A673 (cell line): Measurements from ENCODE around the gene C9. TPM values are rescaled to one million over a fixed set of nuclear protein-coding genes. Genes with fewer than 3 reads are reported as not detected.

ENCODE experiments used
- BruUV-seq: library from RNA; stranded (reverse); fragments of 400-500 nt; replicated peaks from 2 replicates; lab custom pipeline; 2021; lab: Mats Ljungman, UMichigan
- CTCF ChIA-PET: fragments of 300-600 bp; sonication (Branson Sonifier 250); formaldehyde crosslinking; loops from one replicate; lab custom pipeline; 2022; ENCODE audit warnings: antibody characterized with exemption; lab: Charles Lee
- POLR2A ChIA-PET: fragments of 300-600 bp; sonication (Branson Sonifier 250); formaldehyde crosslinking; loops from one replicate; lab custom pipeline; 2022; ENCODE audit warnings: antibody characterized with exemption; ENCODE audit not compliant: low non-redundant PET; lab: Charles Lee
- DNase-seq: peaks from one replicate; pipeline ENCODE4 v3.0.0-alpha.2; 2015; ENCODE audit warnings: low spot score
- H3K27ac ChIP-seq: fragments of 200-600 bp; sonication (generic); 2 replicates; pipeline ENCODE4 v1.5.1; 2016; ENCODE audit warnings: mixed run types, low read depth, mild to moderate bottlenecking, mixed read lengths, antibody characterized with exemption, low read length; ENCODE audit not compliant: poor library complexity, severe bottlenecking
- H3K27me3 ChIP-seq: fragments of 200-600 bp; sonication (generic); replicated peaks from 2 replicates; pipeline ENCODE4 v1.6.1; 2017; ENCODE audit warnings: mixed run types, low read depth, mild to moderate bottlenecking, mixed read lengths, antibody characterized with exemption, low read length; ENCODE audit not compliant: insufficient read depth, poor library complexity
- H3K36me3 ChIP-seq: fragments of 200-600 bp; sonication (generic); 2 replicates; pipeline ENCODE4 v1.6.1; 2016; ENCODE audit warnings: mixed run types, mild to moderate bottlenecking, mixed read lengths, antibody characterized with exemption, low read length; ENCODE audit not compliant: insufficient read depth, poor library complexity, severe bottlenecking
- H3K4me1 ChIP-seq: fragments of 200-600 bp; sonication (generic); 2 replicates; pipeline ENCODE4 v1.6.1; 2017; ENCODE audit warnings: mixed run types, mild to moderate bottlenecking, mixed read lengths, antibody characterized with exemption, low read length; ENCODE audit not compliant: insufficient read depth, poor library complexity, severe bottlenecking
- H3K4me3 ChIP-seq: fragments of 200-600 bp; sonication (generic); 2 replicates; pipeline ENCODE4 v1.5.1; 2016; ENCODE audit warnings: low read depth, mixed run types, mild to moderate bottlenecking, mixed read lengths, low read length; ENCODE audit not compliant: poor library complexity, severe bottlenecking
- H3K9me3 ChIP-seq: fragments of 200-600 bp; sonication (generic); 2 replicates; pipeline ENCODE4 v1.6.1; 2016; ENCODE audit warnings: mixed run types, low read depth, mild to moderate bottlenecking, mixed read lengths, antibody characterized with exemption, low read length; ENCODE audit not compliant: poor library complexity, severe bottlenecking
- CTCF ChIP-seq: fragments of 300-800, 200-600 bp; sonication (generic); conservative IDR thresholded peaks from 2 replicates; pipeline ENCODE4 v1.5.1; 2017; ENCODE audit warnings: low read depth, mild to moderate bottlenecking, antibody characterized with exemption, low read length, moderate library complexity, mixed read lengths
- EZH2 ChIP-seq: fragments of 200-600 bp; sonication (generic); IDR thresholded peaks from 2 replicates; pipeline ENCODE4 v1.6.1; 2017; ENCODE audit warnings: borderline replicate concordance, low read depth, mild to moderate bottlenecking, mixed read lengths, antibody characterized with exemption, low read length; ENCODE audit not compliant: poor library complexity, severe bottlenecking
- intact Hi-C: fragments of 100-400 bp; cut with micrococcal nuclease; formaldehyde crosslinking; loops from one replicate; pipeline ENCODE4 v1.10.0; 2022; ENCODE audit not compliant: unreplicated experiment
- total RNA-seq: library from RNA; stranded (reverse); gene quantifications from 2 replicates; pipeline ENCODE4 v1.2.3, GENCODE V29; 2021

C9 gene
- total RNA-seq, 1 experiment from 2014 or later, result not detected

GRCh38 chr5:39363217-39363616 lies 1.1 kb downstream of the C9 start:
- Histone ChIP-seq H3K9me3 (no peaks in the 10 kb centered on the region), H3K4me3 (no peak overlapping the region), H3K36me3 (no peaks in the 10 kb centered on the region), H3K27me3 (no peaks in the 10 kb centered on the region), H3K27ac (no peak overlapping the region), H3K4me1 (no peaks in the 10 kb centered on the region)
- POLR2A ChIA-PET, result no interaction called here
- CTCF ChIA-PET, result interaction anchor here (0.9 kb wide), 1 partner anchor 184 kb away, joined by 3 read pairs; no protein-coding TSS in a partner anchor
- DNase-seq, result no peak
- TF ChIP-seq CTCF, result no peak
- TF ChIP-seq EZH2, result no peak
- intact Hi-C loops, result no loop called here
- BruUV-seq, result no TSS peak

- no peak for TF ChIP-seq CTCF
- no peak for TF ChIP-seq EZH2
- CTCF ChIA-PET, result interaction anchor here (0.5 to 0.9 kb wide), 2 partner anchors 185 to 213 kb away, joined by 3 to 4 read pairs; no protein-coding TSS in a partner anchor
- BruUV-seq, result no TSS peak
Measured at GRCh38 chr5:39362646-39363045, 1.6 kb downstream of the C9 start.

GRCh38 chr5:39361306-39361705 lies 3.0 kb downstream of the C9 start:
- no peak overlapping the region for H3K27ac ChIP-seq
- CTCF ChIA-PET, result no interaction called here

More at GRCh38 chr5:39362646-39363045, 1.6 kb downstream of the C9 start:
- intact Hi-C loops, result no loop called here
- POLR2A ChIA-PET, result interaction anchor here (0.7 kb wide), 1 partner anchor 208 kb away, joined by 3 read pairs; no protein-coding TSS in a partner anchor
- no peaks in the 10 kb centered on the region for H3K4me1 ChIP-seq
- no peak for DNase-seq
- H3K4me3 ChIP-seq, result no peak overlapping the region
- no peak overlapping the region for H3K27ac ChIP-seq
- H3K9me3 ChIP-seq, result no peaks in the 10 kb centered on the region
- no peaks in the 10 kb centered on the region for H3K36me3 ChIP-seq
- no peaks in the 10 kb centered on the region for H3K27me3 ChIP-seq

More at GRCh38 chr5:39361306-39361705, 3.0 kb downstream of the C9 start:
- Histone ChIP-seq H3K27me3 (no peaks in the 10 kb centered on the region), H3K9me3 (no peaks in the 10 kb centered on the region), H3K36me3 (no peaks in the 10 kb centered on the region), H3K4me3 (no peak overlapping the region), H3K4me1 (no peaks in the 10 kb centered on the region)
- POLR2A ChIA-PET, result no interaction called here
- BruUV-seq, result no TSS peak
- TF ChIP-seq EZH2 (no peak), CTCF (no peak)
- no peak for DNase-seq
- intact Hi-C loops, result no loop called here
